ENCODE measurements around the gene EMC8. TPM values are rescaled to one million over a fixed set of nuclear protein-coding genes. Genes with fewer than 3 reads are reported as not detected.

EMC8 gene
- total and polyA plus RNA-seq, 2 experiments from 2014 or later: 51.1 to 69.4 TPM

- no peaks in the 10 kb centered on the region for H4K20me1 ChIP-seq (replicated peaks; ENCODE audit: insufficient read depth)
- no peak overlapping the region for H3K27ac Mint-ChIP-seq
- DNase-seq (ENCODE audit: low spot score) (peak; percentile 66), ATAC-seq (peak; percentile 87)
- no peaks in the 10 kb centered on the region for H3K27me3 ChIP-seq (ENCODE audit: insufficient read depth)
- H3F3A ChIP-seq (replicated peaks; ENCODE audit: low read depth): no peaks in the 10 kb centered on the region
- H2AFZ ChIP-seq: no peak overlapping the region
- TF ChIP-seq ZNF114 (CRISPR knock-in tag; IDR thresholded peaks at IDR 0.05): no peak
- peak; percentile 73 to 88 for TF ChIP-seq CTCF (conservative IDR thresholded peaks at IDR 0.05; ENCODE audit: low read depth in 2 of 2)
- no peak for TF ChIP-seq JUNB (IDR thresholded peaks at IDR 0.05; ENCODE audit: unreplicated experiment)
- H3K4me2 ChIP-seq: no peak overlapping the region
- H3K4me3 ChIP-seq: no peak overlapping the region
- H3K79me2 ChIP-seq (replicated peaks; ENCODE audit: insufficient read depth): no peaks in the 10 kb centered on the region
- H3K27me3 Mint-ChIP-seq (ENCODE audit: insufficient read depth, low read depth, poor library complexity): peaks cover 5% of the 10 kb centered on the region
- H3K9me3 Mint-ChIP-seq: no peaks in the 10 kb centered on the region; the same call in 2 of the 3 replicates
- no peak overlapping the region for H3K27ac ChIP-seq (ENCODE audit: low read depth)
- 0 out of 2 replicates have a peak, but pooled peaks cover 3% of the 10 kb centered on the region for H3K4me1 ChIP-seq (ENCODE audit: insufficient read depth)
- no peak overlapping the region for H3K4me3 Mint-ChIP-seq
- no peaks in the 10 kb centered on the region; the same call in 2 of the 3 replicates for H3K36me3 Mint-ChIP-seq (ENCODE audit: low read depth)
- peaks cover 6% of the 10 kb centered on the region; the same call in 2 of the 3 replicates for H3K4me1 Mint-ChIP-seq
- H3K9me2 ChIP-seq (ENCODE audit: insufficient read depth): no peaks in the 10 kb centered on the region
- no peaks in the 10 kb centered on the region for H3K36me3 ChIP-seq (ENCODE audit: insufficient read depth)
These were observed 39.5 kb downstream of the EMC8 start for GRCh38 chr16:85759631-85760419.

GRCh38 chr16:85759136-85759535 is 40.2 kb downstream of the EMC8 start:
- ATAC-seq (no peak), DNase-seq (ENCODE audit: low spot score) (no peak)
- Mint-ChIP-seq H3K9me3 (no peaks in the 10 kb centered on the region; the same call in 2 of the 3 replicates), H3K27me3 (ENCODE audit: insufficient read depth, low read depth, poor library complexity) (peaks cover 9% of the 10 kb centered on the region), H3K4me3 (no peak overlapping the region), H3K27ac (no peak overlapping the region), H3K36me3 (ENCODE audit: low read depth) (no peaks in the 10 kb centered on the region; the same call in 2 of the 3 replicates), H3K4me1 (peaks cover 11% of the 10 kb centered on the region; the same call in 2 of the 3 replicates)
- H3K79me2 ChIP-seq (replicated peaks; ENCODE audit: insufficient read depth): no peaks in the 10 kb centered on the region
- H3K36me3 ChIP-seq (ENCODE audit: insufficient read depth): no peaks in the 10 kb centered on the region
- no peak overlapping the region for H3K4me2 ChIP-seq
- H3K27me3 ChIP-seq (ENCODE audit: insufficient read depth): no peaks in the 10 kb centered on the region
- TF ChIP-seq ZNF331 (CRISPR knock-in tag; IDR thresholded peaks at IDR 0.05; ENCODE audit: low read depth) (no peak), EZH2phosphoT487 (IDR thresholded peaks at IDR 0.05; ENCODE audit: unreplicated experiment) (no peak), NANOG (IDR thresholded peaks at IDR 0.05; ENCODE audit: borderline replicate concordance) (no peak)
- H3K9me2 ChIP-seq (ENCODE audit: insufficient read depth): no peaks in the 10 kb centered on the region
- H3K27ac ChIP-seq (ENCODE audit: low read depth): no peak overlapping the region
- no peaks in the 10 kb centered on the region for H3F3A ChIP-seq (replicated peaks; ENCODE audit: low read depth)
- H3K4me1 ChIP-seq (ENCODE audit: insufficient read depth): 0 out of 2 replicates have a peak, but pooled peaks cover 3% of the 10 kb centered on the region
- H2AFZ ChIP-seq: no peak overlapping the region
- H4K20me1 ChIP-seq (replicated peaks; ENCODE audit: insufficient read depth): no peaks in the 10 kb centered on the region
- H3K4me3 ChIP-seq: no peak overlapping the region

GRCh38 chr16:85757341-85757822 is 42.0 kb downstream of the EMC8 start:
- no peaks in the 10 kb centered on the region for H4K20me1 ChIP-seq (replicated peaks; ENCODE audit: insufficient read depth)
- no peaks in the 10 kb centered on the region; the same call in 1 of the 2 replicates for H3F3A ChIP-seq (replicated peaks; ENCODE audit: low read depth)
- ATAC-seq: no peak
- no peaks in the 10 kb centered on the region for H3K9me2 ChIP-seq (ENCODE audit: insufficient read depth)
- H3K4me1 ChIP-seq (ENCODE audit: insufficient read depth): peaks cover 15% of the 10 kb centered on the region
- H2AFZ ChIP-seq: no peak overlapping the region
- H3K4me2 ChIP-seq: no peak overlapping the region
- no peak overlapping the region for H3K27ac ChIP-seq (ENCODE audit: low read depth)
- Mint-ChIP-seq H3K4me3 (no peak overlapping the region), H3K9me3 (no peaks in the 10 kb centered on the region; the same call in 2 of the 3 replicates), H3K27ac (no peak overlapping the region), H3K27me3 (ENCODE audit: insufficient read depth, low read depth, poor library complexity) (peaks cover 23% of the 10 kb centered on the region), H3K4me1 (peaks cover 22% of the 10 kb centered on the region), H3K36me3 (ENCODE audit: low read depth) (no peaks in the 10 kb centered on the region)
- no peak for DNase-seq (ENCODE audit: low spot score)
- H3K27me3 ChIP-seq (ENCODE audit: insufficient read depth): peaks cover 4% of the 10 kb centered on the region
- no peaks in the 10 kb centered on the region for H3K36me3 ChIP-seq (ENCODE audit: insufficient read depth)
- no peaks in the 10 kb centered on the region for H3K79me2 ChIP-seq (replicated peaks; ENCODE audit: insufficient read depth)
- H3K4me3 ChIP-seq: no peak overlapping the region
- no peak for TF ChIP-seq ZNF331 (CRISPR knock-in tag; IDR thresholded peaks at IDR 0.05; ENCODE audit: low read depth)
- no peak for TF ChIP-seq ETS1 (IDR thresholded peaks at IDR 0.05)
- TF ChIP-seq CTCF (conservative IDR thresholded peaks at IDR 0.05; ENCODE audit: low read depth in 2 of 2): no peak
- TF ChIP-seq NANOG (IDR thresholded peaks at IDR 0.05; ENCODE audit: borderline replicate concordance): no peak
- TF ChIP-seq REST (IDR thresholded peaks at IDR 0.05; ENCODE audit: unreplicated experiment): no peak

All from GM23338 (cell line).